ENCODE measurements around the gene IGSF6.
A peak's percentile ranks its signal among the peaks of the same experiment; 100 is the strongest.

IGSF6 gene

DNA sequence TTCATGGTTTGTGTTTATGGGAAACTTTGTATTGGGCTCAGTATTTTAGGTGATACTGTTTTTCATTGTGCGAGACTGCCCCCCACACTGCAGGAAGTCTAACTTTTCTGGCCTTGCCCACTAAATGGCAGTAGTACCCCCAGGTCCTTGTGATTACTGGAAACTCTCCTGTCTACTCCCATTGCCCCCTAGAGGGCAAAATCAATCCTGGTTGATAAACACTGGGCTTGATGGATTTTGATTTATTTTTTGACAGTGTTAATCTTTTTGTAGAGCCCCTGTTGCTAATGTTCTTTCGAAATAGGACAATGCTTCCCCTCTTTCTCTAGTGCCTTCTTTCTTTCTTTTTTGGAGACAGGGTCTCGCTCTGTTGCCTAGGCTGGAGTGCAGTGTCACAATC, 37.5 kb downstream of the IGSF6 start:
- no peak overlapping the region for H3K4me3 ChIP-seq (ENCODE audit: low read depth, low read length)
- TF ChIP-seq, protein P1, sequence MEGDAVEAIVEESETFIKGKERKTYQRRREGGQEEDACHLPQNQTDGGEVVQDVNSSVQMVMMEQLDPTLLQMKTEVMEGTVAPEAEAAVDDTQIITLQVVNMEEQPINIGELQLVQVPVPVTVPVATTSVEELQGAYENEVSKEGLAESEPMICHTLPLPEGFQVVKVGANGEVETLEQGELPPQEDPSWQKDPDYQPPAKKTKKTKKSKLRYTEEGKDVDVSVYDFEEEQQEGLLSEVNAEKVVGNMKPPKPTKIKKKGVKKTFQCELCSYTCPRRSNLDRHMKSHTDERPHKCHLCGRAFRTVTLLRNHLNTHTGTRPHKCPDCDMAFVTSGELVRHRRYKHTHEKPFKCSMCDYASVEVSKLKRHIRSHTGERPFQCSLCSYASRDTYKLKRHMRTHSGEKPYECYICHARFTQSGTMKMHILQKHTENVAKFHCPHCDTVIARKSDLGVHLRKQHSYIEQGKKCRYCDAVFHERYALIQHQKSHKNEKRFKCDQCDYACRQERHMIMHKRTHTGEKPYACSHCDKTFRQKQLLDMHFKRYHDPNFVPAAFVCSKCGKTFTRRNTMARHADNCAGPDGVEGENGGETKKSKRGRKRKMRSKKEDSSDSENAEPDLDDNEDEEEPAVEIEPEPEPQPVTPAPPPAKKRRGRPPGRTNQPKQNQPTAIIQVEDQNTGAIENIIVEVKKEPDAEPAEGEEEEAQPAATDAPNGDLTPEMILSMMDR (conservative IDR thresholded peaks at IDR 0.05; ENCODE audit: low read depth, low read length), result peak; percentile 6

DNA sequence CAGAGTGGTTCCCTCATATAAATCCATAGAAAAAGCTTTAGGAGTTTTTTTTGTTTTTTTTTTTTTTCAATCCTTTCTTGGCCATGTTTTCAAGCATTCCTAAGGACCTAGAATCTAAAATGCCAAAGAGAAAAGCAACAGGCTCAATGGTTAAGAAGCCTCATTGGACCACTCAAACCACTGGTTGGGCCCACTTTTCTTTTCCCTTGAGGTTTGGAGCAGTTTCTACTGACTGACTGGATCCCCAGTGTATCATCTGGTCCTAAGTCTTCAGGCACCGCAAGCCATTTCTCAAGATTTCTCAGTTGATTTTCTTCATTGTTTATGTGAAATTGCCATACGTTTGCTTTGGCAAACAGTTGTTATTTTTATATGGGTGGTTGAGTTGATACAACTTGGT, 38.6 kb downstream of the IGSF6 start:
- no peak overlapping the region for H3K4me3 ChIP-seq (ENCODE audit: low read depth, low read length)
- no peak for DNase-seq (ENCODE audit: low read depth)
- TF ChIP-seq, protein P1 (conservative IDR thresholded peaks at IDR 0.05; ENCODE audit: low read depth, low read length), result no peak

More for the DNA sequence above, 37.5 kb downstream of the IGSF6 start:
- DNase-seq (ENCODE audit: low read depth), result no peak

DNA sequence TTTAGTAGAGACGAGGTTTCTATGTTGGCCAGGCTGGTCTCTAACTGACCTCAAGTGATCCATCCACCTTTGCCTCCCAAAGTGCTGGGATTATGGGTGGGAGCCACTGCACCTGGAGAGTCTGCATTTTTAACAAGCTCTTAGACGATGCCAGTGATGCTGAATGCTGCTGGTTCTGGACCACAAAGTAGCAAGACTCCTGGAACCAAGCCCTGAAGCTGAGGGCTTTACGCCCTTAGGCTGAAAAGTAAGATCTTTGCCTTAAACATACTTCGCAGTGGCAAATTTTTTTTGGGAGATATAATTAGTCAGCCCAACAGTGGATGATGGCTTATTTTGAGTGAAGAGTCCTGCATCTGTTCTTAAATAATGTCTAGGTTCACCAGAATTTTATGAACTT, 39.0 kb downstream of the IGSF6 start:
- no peak overlapping the region for H3K4me3 ChIP-seq (ENCODE audit: low read depth, low read length)
- DNase-seq (ENCODE audit: low read depth), result no peak
- TF ChIP-seq, protein P1 (conservative IDR thresholded peaks at IDR 0.05; ENCODE audit: low read depth, low read length), result no peak

DNA sequence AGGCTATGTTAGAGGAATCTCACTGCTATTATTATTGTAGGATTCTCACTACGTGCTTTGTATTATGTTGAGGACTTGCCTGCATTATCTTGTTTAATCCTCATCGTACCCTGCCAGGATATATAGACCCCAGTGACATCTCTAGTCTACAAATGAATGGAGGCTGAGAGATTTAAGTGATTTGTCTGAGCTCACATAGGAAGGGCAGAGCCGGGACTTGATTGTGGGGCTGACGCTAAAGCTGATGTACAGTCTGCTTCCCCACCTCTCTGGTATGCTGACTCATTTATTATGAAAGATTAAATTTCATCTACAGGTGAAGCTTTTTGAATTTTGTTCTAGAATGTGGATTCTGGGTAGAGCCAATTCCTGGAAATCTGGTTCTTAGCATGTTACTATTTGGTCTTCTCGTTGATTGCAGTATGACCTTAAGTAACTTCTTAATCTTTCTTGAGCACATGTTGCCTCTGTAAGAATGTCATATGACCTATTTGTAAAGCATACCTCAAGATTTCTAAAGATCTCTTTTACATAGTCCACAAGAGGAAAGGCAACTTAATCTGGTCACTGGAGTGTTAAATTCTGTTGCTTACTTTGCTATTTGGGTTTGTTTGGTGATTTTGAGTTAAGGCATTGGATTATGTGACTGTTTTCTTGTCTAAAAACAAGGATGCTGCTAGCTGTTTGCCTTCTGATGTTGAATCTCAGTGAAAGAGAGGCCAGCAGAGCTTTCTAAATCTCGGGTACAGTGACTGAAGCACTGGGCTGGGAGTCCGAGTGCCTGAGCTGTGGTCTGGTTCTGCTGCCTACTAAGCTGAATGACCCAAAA, 40.6 kb downstream of the IGSF6 start:
- DNase-seq (ENCODE audit: low read depth), result peak; percentile 51
- TF ChIP-seq, protein P1 (conservative IDR thresholded peaks at IDR 0.05; ENCODE audit: low read depth, low read length), result no peak
- no peak overlapping the region for H3K4me3 ChIP-seq (ENCODE audit: low read depth, low read length)

DNA sequence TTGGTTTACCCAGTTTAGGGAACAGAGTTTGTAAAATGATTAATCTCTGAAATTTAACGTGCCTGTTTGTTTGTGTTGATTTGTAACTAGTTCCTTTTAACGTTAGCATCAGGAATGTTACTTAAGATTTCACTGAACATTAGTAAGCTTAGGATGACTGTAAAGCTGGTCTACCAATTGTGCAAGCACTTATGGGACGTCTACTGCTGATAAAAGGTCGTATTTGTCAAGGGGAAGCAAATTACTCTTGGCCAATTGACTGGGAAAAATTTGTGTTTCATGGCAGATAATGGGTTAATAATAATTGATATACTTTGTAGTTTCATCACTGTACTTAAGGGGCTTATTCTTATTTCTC, 41.2 kb downstream of the IGSF6 start:
- TF ChIP-seq, protein P1 (conservative IDR thresholded peaks at IDR 0.05; ENCODE audit: low read depth, low read length), result no peak
- no peak overlapping the region for H3K4me3 ChIP-seq (ENCODE audit: low read depth, low read length)
- DNase-seq (ENCODE audit: low read depth), result peak; percentile 54

DNA sequence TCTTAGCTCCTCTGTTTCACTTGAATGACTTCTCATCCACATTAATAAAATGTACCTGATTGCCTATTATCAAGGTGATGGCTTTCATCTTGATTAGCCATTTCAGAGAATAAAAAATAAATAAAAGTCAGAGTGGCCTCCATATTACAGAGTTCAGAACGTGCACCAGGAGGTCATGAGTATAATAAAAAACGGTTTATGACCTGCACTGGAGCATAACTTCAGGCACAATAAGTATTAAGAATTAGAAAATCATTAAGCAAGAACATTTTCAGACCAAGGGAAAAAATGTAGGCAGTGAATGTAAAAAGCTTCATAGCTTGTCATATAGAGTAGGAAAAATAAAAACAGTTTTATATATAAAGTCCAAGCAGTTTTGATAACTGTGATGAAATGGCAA, 41.6 kb downstream of the IGSF6 start:
- no peak for DNase-seq (ENCODE audit: low read depth)
- TF ChIP-seq, protein P1 (conservative IDR thresholded peaks at IDR 0.05; ENCODE audit: low read depth, low read length), result no peak
- H3K4me3 ChIP-seq (ENCODE audit: low read depth, low read length), result no peak overlapping the region

DNA sequence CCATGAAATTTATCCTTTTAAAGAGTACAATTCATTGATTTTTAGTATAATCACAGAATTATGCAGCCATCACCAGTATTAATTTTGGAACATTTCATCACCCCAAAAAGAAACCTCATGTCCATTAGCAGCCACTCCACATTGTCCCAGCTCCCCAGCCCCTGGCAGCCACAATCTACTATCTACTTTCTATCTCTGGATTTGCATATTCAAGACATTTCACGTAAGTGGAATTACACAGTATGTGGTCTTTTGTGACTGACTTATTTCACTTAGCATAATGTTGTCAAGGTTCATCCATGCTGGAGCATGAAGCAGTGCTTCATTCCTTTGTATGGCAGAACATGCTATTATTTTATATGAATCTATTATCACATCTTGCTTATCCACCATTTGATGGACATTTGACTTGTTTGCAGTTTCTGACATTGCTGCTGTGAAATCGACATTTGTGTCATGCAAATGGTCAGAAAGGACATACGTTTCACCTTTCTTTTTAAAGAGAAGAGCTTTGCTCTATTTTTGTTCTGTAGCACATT, 42.3 kb downstream of the IGSF6 start:
- TF ChIP-seq, protein P1 (conservative IDR thresholded peaks at IDR 0.05; ENCODE audit: low read depth, low read length), result no peak
- no peak overlapping the region for H3K4me3 ChIP-seq (ENCODE audit: low read depth, low read length)
- no peak for DNase-seq (ENCODE audit: low read depth)

Measured in choroid plexus epithelial cell (primary cell).